NCI-H446 treated with DMSO at 0.1 percent for 48 hours (cell line): Measurements from ENCODE around the gene CDKL4.
"Not testable (repeated sequence)": the region's sequence is repeated elsewhere in the genome, so short reads cannot be mapped to it uniquely, and the experiment has no call there.

ENCODE experiments used
- DNase-seq: peaks from one replicate; lab custom pipeline; 2025; lab: John Stamatoyannopoulos, UW

The CDKL4 gene

DNA sequence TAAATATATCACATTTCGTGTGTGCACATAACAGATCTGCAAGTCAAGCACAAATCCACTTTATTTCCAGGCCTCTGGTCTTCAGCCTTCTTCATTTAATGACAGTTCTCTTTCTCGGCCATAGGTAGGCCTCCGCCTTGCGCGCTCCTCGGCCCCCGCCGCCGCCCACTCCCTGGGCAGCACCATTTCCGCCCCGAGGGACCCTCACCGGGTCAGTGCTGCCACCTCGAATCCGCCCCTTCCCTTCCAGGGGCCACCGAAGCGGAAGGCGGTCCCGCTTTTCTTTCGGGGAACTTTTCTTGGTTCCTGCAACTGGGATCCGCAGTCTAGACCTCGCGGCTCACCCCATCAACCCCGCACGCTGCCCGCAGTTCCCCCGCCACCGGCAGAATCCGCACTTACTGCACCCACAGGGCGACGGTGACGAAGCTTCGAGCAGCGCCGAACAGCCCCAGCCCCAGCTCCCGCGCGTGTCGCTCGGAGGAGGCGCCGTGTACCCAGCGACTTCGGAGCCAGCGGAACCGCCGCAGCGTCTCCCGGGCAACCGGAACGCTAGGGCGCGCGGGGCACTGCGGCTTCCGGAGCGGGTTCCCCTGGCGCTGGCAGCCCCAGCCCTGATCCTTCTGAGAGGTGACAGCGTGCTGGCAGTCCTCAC is at the start of gene CDKL4:
TSS of gene CDKL4 (minus strand) at position 502 of the 655 bp plus-strand sequence.
- DNase-seq: no peak

DNA sequence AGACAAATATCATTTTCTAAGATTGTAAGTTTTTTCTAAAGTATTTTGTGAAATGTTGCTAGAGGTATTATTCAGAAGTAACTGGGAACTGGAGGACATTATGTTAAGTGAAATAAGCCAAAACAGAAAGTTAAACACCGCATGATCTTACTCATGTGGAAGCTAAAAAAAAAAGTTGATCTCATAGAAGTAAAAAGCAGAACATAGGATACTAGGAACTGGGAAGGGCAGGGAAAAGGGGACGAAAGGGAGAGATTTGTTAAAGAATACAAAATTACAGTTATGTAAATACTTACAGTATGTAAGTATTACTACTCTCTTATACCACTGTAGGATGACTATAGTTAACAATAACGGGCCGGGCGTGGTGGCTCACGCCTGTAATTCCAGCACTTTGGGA is 46.7 kb upstream of the CDKL4 start:
- no peak for DNase-seq

DNA sequence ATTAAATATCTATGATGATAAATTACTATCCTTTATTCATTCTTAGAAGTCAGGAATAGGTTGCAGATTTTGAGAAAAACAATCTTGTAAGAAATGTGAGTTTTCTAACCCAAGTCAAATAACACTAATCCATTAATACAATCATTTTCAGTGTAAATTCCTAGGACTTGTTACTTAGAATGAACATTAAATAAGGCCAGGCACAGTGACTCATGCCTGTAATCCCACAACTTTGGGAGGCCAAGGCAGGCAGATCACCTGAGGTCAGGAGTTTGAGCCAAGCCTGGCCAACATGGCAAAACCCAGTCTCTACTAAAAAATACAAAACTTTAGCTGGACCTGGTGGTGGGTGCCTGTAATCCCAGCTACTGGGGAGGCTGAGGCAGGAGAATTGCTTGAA is 45.8 kb upstream of the CDKL4 start:
- no peak for DNase-seq

DNA sequence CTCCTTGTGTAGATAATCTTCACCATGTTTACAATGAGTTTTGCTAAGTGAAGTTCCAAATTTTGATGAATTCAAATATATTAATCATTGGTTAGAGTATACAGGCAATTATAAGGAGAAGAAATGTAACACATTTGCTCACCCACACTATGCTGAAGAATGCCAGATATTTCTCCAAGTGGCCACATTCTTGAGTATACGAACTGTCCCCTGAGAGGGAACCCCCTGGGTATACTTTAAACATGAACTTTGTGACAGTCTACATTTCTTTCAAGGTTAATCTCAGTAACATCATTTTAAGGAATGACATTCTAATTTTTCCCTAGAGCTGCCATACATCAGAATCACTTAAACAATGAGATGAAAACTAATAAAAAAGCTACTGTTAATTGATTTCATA is 39.8 kb upstream of the CDKL4 start:
- no peak for DNase-seq

DNA sequence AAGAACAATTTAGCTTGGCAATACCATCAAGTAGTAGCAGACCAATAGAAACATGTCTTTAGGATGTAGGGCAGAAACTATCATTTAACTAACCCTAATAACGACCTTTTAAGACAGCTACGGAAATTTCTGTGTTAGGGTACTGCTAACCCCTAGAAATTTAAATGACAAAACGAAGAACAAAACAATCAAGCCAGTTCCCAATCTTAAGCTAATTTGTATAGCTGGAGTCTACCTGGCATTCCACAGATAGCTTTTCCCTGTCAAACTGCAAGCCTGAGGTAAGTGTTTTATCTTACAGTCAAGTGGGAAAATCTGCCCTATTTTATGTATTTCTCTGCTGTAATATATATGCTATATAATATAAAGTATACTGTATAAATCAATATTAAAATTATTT is 37.6 kb upstream of the CDKL4 start:
- DNase-seq: no peak

DNA sequence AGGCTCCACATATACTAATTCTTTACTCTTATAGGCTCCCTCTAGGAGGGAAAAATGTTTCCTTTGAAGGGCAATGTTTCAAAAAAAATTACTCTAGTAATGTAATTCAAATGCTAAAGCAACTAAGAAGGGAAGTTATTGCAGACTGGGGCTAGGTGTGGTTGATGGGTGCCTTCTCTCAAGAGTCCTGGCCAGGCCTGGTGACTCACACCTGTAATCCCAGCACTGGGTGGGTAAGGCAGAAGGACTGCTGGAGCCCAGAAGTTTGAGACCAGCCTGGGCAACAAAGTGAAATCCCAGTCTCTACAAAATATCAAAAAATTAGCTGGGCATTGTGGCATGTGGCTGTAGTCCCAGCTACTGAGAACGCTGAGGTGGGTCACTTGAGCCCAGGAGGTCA is 31.2 kb upstream of the CDKL4 start:
- no peak for DNase-seq

DNA sequence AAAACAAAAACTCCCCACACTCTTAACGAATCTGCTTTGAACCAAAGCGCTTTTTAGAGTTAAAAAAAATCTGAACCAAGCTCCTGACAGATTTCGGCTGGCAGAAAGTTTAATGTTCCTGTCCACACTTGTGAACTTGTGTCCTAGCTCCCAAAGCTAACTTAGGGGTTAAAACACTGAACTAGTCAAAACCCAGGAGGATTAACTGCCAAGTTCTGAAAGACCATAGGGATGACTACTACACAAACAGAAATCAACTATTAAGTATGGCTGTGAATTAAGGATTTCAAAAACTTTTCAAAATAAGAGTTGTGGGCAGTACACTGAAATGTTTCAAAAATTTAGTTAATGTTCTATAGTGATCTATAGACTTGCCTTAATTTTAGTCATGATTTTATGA is 26.2 kb upstream of the CDKL4 start:
- DNase-seq: no peak

DNA sequence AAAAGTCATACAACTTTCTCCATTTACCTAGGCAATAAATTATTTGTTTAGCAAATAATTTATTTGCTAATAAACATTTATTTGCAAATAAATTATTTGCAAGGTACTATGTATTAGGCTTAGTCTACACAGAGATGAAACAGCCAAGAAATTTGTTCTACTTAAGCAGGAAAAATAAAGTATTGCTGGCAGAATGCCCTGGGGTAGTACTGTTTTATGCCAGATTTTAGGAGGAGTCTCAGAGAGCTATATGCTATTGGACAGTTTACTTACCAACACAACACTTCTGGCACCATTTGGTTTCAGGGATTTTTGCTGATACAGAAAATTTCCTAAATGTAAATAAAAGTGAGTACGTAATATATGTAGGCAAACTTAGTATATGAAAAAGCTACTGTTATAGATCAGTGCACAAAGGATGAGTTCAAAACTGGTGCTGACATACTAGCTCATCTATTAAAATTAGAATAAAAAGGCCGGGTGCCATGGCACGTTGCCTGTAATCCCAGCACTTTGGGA is 23.2 kb upstream of the CDKL4 start:
- peak; percentile 8 for DNase-seq

DNA sequence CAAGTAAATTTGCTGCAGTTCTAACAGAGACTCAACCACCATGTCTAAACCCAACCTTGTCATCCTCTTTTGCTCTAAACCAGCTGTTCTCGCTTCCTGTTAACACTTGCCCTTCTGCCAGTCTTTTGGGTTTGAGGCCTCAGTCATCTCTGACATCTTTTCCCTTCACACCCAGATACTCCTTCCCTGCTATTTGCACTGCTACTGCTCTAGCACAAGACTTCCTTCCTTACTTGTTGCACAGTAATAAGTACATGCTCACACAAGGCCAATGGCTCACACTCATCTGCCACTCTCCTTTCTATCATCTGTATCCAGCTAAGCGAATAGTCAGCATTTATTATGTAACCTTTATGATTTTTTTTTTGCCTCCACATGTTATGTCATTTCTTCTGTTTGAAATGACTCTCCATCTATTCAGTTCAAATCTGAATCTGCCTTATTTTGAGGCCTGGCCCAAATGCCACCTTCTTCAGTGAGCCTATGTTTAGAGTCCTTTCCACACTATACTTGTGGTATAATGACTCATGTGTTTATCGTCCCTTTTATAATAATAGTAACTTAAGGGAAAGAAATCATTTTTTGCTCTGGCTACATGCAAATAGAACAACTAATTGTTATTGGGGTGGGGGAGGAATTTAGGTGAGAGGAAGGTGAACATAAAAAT is 22.5 kb upstream of the CDKL4 start:
- no peak for DNase-seq

DNA sequence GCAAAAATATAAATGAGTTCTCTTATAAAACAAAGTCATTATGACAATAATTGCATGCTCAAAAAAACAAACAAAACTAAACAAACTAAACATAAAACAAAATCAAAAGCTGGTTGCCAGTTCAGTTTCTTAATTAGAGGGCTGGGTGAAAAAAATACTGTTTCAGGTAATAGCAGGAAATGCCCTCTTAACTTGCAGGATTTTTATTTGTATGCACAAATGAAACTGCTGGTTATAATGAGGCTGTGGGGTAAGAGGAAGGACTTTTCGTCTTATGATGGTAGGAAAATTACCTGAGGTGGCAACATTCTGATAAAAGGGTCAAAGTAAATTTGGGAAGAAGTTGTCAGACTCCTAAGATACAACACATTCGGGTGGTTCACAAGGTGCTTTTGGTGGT is 21.5 kb upstream of the CDKL4 start:
- DNase-seq: no peak

DNA sequence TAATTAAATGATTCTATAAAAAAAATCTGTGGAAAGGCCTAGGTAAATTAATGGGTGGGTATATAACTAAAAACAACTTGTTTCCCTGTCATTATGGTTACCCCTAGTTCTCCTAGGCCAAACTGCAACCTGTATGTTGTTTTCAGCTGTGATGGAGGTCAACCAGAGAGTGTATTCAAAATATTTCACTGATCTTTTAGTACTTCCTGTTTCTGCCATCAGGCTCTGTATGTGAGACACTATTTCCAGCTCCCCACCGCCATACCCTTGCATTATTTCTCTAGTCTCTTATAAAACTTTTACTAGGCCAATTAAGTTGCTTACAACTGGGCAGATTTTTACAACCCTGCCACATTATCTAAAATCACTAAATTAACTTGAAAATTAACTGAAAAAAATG is 21.0 kb upstream of the CDKL4 start:
- DNase-seq: no peak

DNA sequence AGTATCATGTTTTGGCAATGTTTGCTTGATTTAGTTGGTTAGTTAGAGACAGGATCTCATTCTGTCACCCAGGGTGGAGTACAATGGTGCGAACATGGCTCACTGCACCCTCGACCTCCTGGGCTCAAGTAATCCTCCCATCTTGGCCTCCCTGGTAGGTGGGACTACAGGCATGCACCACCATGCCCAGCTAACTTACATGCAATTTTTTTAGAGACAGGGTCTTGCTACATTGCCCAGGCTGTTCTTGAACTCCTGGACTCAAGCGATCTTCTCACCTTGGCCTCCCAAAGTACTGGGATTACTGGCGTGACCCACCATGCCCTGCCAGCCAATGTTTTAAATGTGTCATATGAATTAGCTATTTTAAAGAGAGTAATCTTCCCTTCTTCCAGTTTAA is 16.3 kb upstream of the CDKL4 start:
- DNase-seq: no peak

DNA sequence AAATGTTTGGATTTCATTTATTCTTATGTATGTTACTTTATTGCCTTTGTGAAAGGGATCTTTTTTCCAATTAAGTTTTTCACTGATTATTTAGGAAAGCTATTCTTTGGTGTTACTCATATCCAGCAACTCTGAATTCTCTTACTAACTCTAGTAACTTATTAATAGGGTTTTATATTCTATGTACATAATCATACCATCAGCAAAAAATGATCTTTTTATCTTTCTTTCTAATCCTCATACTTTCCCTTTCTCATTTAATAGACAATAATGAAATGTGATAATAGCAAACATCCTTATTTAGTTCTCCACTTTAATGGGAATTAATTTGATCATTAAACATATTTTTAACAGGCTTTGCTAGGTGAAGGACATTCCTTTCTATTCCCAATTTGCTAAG is 12.3 kb upstream of the CDKL4 start:
- no peak for DNase-seq

DNA sequence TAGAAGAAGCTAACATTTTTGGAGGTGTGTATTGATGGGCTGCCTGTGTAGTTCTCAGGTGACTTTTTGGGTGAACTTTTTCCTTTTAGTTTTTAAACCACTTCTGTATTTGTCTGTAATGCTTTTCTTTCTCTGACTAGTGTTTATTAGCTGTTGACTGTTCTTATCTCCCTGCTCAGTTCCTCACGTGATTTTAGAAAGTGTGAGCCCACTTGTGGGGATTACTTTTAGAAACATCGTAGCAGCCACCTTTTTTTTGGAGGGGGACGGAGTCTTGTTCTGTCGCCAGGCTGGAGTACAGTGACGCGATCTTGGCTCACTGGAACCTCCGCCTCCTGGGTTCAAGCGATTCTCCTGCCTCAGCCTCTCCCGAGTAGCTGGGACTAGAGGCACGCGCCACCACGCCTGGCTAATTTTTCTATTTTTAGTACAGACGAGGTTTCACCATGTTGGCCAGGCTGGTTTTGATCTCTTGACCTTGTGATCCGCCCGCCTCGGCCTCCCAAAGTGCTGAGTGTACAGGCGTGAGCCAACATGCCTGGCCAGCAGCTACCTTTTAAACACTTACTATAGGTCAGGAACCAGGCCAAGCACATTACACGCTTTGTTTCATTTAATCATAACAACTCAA is 9.2 kb upstream of the CDKL4 start:
- DNase-seq: no peak

DNA sequence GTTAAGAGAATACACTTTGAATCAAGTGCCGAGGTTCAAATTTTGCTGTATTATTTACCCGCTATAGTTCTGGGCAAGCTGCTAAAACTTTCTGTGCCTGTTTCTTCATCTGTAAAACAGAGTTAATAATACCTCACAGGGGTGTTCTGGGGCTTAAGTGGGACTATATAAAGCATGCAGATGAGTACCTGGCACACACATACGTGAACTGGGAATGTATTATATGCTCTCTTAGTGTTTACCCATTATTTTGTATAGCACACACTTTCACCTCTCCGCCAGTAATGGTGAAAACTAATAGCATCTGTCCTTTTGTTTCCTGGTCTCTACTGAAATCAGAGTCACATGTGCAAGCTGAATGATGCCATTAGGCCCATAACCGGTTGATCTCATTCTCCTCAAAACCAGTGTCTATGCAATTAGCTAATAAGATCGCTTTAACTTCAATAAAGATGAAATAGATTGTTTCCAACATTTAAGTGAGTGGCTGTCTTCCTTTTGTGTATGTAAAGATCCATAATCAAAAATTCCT is 3.8 kb upstream of the CDKL4 start:
- DNase-seq: no peak

DNA sequence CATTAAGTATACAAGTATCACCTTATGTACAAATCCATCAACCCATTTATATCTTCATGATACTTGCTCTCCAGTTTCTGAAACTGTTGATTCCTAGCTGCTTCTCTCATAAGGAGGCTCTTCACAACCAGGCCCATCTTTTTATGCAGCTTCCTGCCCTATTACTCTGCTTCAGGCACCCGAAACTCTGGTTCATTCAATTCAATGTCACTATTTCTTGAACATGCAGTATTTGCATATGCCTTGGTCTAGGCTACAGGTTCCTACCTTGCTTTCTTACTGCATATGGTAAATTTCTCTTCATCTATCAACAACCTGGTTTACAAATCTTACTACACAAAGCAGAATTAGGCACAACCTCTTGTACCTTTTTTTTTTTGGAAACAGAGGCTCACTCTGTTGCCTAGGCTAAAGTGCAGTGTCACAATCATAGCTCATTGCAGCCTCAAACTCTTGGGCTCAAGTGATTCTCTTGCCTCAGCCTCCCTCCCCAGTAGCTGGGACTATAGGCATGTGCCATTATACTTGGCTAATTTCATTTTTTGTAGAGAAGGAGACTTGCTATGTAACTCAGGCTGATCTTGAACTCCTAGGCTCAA is 2.7 kb upstream of the CDKL4 start:
- no peak for DNase-seq

DNA sequence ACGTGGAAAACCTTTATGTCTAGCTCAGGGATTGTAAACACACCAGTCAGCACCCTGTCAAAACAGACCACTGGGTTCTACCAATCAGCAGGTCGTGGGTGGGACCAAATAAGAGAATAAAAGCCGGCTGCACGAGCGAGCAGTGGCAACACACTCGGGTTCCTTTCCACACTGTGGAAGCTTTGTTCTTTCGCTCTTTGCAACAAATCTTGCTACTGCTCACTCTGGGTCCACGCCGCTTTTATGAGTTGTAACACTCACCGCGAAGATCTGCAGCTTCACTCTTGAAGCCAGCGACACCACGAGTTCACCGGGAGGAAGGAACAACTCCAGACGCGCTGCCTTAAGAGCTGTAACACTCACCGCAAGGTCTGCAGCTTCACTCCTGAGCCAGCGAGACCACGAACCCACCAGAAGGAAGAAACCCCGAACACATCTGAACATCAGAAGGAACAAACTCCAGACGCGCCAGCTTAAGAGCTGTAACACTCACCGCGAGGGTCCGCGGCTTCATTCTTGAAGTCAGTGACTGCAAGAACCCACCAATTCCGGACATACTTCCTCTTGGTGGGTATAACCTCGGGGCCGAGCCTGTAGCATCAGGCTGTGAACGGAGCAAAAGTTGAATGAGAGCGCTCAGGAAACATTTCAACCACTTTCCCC is 1.3 kb upstream of the CDKL4 start:
- DNase-seq: not testable (repeated sequence)

DNA sequence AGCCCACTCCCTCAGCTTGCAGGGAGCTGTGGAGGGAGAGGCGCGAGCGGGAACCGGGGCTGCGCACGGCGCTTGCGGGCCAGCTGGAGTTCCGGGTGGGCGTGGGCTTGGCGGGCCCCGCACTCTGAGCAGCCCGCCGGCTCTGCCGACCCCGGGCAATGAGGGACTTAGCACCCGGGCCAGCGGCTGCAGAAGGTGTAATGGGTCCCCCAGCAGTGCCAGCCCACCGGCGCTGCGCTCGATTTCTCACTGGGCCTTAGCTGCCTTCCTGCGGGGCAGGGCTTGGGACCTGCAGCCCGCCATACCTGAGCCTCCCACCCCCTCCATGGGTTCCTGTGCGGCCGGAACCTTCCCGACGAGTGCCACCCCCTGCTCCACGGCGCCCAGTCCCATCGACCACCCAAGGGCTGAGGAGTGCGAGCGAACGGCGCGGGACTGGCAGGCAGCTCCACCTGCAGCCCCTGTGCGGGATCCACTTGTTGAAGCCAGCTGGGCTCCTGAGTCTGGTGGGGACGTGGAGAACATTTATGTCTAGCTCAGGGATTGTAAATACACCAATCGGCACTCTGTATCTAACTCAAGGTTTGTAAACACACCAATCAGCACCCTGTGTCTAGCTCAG is 582 bp upstream of the CDKL4 start:
- not testable (repeated sequence) for DNase-seq

DNA sequence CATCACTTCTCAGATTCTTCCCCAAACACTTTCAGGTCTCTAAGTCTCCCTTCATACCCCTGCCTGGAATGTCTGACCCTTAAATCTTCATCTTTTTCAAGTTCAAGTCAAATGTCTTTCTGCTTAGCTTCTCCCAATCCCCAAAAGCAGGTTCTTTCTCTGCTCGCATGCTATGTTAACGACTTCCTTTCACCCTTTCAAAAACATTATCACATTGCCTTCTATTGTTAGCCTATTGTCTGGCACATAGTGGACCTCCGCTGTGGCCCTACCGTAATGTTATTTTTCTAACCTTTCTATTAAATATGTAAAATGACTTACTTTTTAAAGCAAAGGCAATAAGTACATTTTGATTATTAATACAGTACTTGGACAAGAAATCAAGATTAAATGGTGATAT is 2.2 kb downstream of the CDKL4 start:
- no peak for DNase-seq

DNA sequence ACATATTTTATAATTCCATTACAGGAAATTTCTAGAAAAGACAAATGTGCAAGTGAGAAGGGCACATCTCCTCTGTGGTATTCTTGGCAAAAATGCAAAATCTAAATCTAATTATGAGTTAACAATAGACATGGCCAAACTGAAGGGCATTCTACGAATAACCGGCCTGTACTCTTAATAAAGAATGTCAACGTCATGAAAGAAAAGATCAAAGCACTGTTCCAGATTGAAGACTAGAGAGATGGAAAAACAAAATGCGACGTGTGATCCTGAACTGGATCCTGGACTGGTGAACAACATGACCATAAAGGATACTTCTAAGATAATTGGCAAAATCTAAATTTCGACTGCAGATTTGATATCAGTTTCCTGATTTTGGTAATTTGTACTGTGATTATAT is 3.0 kb downstream of the CDKL4 start:
- no peak for DNase-seq

DNA sequence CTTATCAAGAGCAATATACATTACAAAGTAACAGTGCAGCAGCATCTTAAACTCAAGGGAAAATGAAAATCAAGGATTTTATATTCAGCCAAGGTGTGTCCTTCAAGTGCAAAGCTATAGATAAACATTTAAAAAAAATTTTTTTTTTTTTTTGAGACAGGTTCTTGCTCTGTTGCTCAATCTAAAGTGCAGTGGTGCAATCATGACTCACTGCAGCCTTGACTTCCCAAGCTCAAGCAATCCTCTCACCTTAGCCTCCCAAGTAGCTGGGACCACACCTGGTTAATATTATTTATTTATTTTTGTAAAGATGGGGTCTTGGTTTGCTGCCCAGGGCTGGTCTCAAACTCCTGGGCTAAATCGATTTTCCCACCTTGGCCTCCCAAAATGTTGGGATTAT is 9.0 kb downstream of the CDKL4 start:
- no peak for DNase-seq

DNA sequence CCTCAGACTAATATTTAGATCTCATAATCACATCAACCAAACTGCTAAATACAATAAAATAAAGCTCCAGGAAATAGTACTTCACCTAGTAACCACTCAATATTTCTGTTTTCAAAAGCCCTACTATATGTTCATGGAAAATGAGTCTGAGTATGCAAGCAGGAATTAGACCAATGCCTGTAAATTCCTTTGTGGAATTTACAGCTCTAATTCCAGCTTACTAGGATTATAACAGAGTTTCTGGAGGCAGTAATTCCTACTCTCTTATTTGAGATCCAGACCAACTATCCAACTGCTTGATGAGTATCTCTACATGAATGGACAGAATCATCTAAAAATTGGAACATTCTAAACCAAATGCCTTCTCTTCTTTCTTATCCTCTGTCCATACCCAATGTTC is 11.6 kb downstream of the CDKL4 start:
- no peak for DNase-seq
